Central memory CD4-positive, alpha-beta T cell (primary cell): ENCODE measurements around the gene PIP5K1A.
"Not testable (repeated sequence)": the region's sequence is repeated elsewhere in the genome, so short reads cannot be mapped to it uniquely, and the experiment has no call there.

Source experiments
- DNase-seq: peaks from one replicate; pipeline ENCODE4 v3.0.0; 2022

Gene PIP5K1A

DNA sequence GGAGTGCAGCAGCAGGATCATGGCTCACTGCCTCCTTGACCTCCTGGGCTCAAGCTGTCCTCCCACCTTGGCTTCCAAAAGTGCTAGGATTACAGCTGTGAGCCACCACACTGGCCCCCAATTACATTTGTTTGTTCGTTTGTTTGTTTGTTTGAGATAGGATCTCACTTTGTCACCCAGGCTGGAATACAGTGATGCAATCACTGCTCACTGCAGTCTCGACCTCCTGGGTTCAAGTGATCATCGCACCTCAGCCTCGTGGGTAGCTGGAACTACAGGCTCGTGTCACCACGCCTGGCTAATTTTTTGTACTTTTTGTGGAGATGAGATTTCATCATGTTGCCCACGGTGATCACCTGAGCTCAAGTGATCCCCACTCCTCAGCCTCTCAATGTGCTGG, 6.3 kb upstream of the PIP5K1A start:
- no peak for DNase-seq

- DNase-seq, result no peak
Measured at GRCh38 chr1:151193304-151193703, 5.0 kb upstream of the PIP5K1A start.

- DNase-seq, result no peak
Measured at GRCh38 chr1:151193856-151194255, 4.5 kb upstream of the PIP5K1A start.

DNA sequence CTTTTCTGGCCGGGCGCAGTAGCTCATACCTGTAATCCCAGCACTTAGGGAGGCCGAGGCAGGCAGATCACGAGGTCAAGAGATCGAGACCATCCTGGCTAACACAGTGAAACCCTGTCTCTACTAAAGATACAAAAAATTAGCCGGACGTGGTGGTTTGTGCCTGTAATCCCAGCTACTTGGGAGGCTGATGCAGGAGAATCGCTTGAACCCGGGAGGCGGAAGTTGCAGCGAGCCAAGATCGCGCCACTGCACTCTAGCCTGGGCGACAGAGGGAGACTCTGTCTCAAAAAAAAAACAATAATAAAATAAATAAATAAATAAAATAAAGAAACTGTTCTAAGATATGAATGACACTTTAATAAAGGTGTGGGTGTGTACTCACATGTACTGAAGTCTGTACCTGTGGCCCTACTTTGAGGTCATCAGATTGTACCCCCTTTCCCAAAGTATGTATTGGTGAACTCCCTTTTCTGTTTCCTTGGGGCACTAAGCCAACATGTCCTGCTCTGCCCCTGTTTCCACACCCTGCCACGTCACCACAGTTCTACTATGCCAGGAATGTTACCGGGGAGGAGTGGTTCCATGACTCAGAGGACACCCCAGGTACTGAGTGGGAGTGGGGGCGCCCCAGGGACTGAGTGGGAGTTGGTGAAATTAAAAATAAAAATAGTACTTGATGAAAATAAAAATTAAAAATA, 3.3 kb upstream of the PIP5K1A start:
- DNase-seq, result not testable (repeated sequence)

GRCh38 chr1:151196292-151196800, 2.0 kb upstream of the PIP5K1A start:
- DNase-seq, result peak; percentile 60

DNA sequence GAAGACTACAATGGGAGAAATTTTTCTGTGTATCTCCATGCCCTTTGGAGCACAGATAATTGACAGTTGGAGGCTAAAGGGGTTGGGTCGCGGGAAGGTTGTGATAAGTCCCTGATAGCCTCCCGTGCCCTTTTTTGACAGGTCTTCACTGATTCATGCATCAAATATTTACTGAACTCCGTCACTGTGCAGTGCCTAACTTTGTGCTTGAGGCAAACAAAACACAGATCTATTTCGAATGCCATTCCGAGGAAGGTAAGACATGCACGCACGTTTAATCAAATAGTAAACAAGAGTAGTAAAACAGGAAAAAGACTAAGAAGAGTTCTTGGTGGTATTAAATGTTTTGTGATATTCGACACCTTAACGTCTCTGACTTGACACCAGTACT, 494 bp upstream of the PIP5K1A start:
- no peak for DNase-seq

- no peak for DNase-seq
Measured at GRCh38 chr1:151199873-151200581, 1.7 kb downstream of the PIP5K1A start.

DNA sequence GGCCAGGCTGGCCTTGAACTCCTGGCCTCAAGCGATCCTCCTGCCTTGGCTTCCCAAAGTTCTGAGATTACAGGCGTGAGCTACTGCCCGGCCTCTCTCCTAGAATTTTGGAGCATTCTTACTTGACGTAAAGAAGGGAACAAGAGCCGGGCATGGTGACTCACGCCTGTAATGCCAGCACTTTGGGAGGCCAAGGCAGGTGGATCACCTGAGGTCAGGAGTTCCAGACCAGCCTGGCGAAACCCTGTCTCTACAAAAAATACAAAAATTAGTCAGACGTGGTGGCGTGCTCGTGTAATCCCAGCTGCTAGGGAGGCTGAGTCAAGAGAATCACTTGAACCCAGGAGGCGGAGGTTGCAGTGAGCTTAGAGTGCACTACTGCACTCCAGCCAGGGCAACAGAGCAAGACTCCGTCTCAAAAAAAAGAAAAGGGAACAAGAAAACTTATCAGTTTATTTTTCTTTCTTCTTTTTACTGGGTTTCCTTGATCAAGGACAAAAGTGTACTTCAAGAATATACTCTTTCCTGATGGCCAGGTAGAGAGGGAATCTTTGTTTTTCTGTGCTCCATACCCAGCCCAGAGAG, 7.1 kb downstream of the PIP5K1A start:
- DNase-seq, result not testable (repeated sequence)

DNA sequence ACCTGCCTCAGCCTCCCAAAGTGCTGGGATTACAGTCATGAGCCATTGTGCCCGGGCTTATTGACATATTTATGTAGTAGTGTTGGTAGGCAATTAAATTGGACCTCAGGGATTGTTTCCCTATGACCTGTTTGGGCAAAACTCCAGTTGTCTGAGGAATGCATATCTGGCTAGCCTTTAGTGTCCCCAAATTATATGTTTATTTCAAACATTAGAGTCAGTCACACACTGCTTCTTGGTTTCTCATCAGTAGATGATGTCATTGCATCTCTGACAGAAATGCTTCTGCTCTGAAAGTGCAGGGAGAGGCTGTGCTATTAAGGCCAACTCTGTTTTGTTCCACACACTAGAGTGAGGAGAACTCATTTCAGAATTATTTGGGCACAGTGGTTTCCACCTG, 12.5 kb downstream of the PIP5K1A start:
- no peak for DNase-seq

DNA sequence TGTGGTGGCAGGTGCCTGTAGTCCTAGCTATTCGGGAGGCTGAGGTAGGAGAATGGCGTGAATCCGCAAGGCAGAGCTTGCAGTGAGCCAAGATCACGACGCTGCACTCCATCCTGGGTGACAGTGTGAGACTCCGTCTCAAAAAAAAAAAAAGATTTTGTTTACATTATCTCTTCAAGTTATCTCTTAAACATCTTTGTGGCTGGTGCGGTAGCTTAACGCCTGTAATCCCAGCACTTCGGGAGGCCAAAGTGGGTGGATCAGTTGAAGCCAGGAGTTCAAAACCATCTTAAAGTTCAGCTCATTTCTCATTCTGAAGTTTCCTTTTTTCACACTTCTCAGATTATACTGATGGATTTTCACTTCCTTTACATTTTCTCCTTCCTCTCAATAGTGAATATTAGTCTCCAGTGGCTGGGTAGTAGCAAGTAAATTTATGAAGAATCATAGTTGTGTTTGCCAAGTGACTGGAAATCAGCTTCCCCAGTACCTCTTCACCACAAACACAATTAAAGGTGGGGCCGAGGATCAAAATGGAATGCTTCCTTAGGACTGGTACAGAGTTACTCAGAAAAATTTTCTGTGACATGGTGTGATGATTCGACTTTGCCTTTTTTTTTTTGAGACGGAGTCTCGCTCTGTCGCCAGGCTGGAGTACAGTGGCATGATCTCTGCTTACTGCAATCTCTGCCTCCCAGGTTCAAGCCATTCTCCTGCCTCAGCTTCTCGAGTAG, 13.8 kb downstream of the PIP5K1A start:
- DNase-seq, result peak; percentile 5

DNA sequence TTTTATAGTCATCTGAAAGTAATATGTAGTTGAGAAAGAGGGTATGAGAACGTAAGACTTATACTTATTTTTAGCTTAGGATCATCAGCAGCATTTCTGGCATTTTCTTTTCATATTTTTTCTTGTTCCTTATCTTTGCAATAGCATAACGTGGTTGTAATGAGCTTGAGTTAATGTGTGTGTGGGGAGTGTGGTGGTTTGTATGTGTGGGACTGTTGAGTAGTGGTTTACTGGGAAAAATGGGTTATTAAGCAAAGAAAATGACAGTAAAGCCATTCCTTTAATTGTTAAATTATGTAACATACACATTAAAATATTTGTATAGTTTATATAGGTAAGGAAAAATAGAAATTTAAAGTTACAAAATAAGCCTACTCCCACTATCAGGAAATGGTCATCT, 15.2 kb downstream of the PIP5K1A start:
- no peak for DNase-seq

GRCh38 chr1:151221616-151222015, 23.3 kb downstream of the PIP5K1A start:
- no peak for DNase-seq

- no peak for DNase-seq
Measured at GRCh38 chr1:151222130-151222529, 23.8 kb downstream of the PIP5K1A start.

GRCh38 chr1:151235235-151235634, 36.9 kb downstream of the PIP5K1A start:
- DNase-seq, result no peak

DNA sequence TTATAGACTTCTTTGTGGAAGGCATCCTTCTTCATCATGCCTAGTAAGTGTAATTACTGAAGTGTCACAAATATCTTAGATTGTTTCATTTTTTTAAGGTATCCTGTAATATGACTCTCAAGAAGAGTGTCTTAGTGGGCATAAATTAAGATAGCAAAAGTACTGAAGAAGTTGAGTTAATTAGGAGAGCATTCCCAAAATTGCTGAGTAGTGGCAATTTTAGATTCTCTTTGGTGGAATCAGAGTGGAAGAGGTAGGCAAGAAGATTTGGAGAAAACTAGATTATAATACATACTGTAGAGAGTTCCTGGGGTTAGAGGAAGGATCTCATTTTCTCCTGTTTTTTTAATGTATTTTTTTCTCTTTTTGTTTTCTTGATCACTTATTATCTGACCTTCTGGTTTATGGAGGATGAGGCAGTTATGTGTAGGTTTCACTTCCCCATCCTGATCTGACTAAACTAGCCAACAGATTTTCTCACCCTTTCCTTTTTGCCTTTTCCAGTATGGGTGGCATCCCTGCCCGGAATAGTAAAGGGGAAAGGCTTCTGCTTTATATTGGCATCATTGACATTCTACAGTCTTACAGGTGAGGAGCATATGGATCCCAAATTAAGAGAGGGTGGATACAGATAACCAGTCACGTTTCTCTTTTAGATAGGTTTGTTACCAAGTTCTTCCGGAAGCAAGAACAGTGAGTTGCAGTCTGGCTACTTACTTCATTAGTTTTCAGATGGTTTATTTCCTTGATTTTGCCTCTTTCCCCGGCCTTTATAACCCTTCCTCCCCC, 39.5 kb downstream of the PIP5K1A start:
- no peak for DNase-seq

DNA sequence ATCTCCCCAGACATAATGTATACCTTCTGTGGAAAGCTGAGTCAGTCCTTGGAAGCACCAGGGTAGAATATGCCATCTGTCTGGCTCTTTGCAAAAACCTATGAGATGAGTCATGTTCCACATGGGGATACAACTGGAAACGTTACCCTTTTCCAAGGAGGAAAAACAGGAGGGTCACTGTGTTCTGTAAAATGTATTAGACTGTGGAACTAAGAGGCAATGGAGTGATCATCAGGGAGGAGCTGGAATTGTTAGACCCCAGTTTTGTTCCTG, 40.1 kb downstream of the PIP5K1A start:
- DNase-seq, result no peak

- DNase-seq, result no peak
Measured at GRCh38 chr1:151242442-151242841, 44.1 kb downstream of the PIP5K1A start.

DNA sequence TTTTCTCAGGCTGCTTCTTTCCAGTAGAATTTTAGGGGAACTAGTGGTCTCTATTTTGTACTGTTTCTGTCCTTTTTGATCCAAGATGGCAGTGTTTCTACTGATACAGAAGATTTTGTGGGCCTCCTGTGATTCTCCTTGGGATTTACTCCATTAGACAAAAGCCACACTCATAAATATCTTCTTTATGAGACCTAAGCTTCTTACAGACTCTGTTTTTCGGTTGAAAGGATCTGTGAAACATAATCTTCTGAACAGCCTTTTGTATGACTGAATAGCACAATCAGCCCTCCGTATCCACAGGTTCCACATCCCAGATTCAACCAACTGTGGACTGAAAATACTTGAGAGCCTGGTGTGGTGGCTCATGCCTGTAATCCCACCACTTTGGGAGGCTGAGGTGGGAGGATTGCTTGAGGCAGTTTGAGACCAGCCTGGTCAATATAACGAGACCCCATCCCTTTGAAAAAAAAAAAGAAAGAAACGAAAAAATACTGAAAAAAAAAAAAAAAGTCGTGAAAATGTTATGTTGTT, 45.4 kb downstream of the PIP5K1A start:
- DNase-seq, result no peak

DNA sequence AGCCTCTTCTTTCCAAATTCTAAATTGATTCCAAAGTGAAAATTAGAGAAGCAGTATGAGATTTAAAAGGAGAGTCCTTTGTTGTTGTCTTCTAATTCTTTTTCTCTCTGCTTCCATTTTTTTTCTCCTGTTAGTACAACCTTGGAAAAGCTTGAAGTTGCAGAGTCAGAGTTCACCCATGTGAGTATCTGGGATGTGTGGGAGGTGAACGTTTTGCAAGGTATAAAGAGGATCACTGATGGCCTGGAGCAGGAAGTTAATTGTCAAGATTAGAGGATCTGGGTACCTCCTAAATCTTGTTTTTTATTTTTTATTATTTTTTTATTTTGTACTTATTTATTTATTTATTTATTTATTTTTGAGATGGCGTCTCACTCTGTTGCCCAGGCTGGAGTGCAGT, 48.4 kb downstream of the PIP5K1A start:
- DNase-seq, result no peak

- peak; percentile 64 for DNase-seq
Measured at GRCh38 chr1:151251656-151252470, 53.5 kb downstream of the PIP5K1A start.
